Right lobe of liver (tissue), 4 donors: ENCODE results near the gene RNF212.

Experiments used
- CTCF ChIP-seq, 4 donors: fragments of 200-600 bp in 3 of 4; fragments of 450-650 bp in 1 of 4; IDR thresholded peaks; one replicate each; pipeline versions ENCODE4 v1.5.1 to v1.8.0; 2016 to 2022; ENCODE audit warnings: antibody characterized with exemption in 4 of 4, mild to moderate bottlenecking in 2 of 4
- POLR2A ChIP-seq: fragments of 450-650 bp; IDR thresholded peaks from one replicate; pipeline ENCODE4 v1.6.1; 2017; ENCODE audit warnings: antibody characterized with exemption, mild to moderate bottlenecking
- donor health status: DM: no; HTN: no; CAD: no.
- donor health status: DM: no; HTN: no; CAD: no.
- donor health status: DM: no; HTN: yes; CAD: no.

GRCh38 chr4:1045595-1046201, 67.7 kb downstream of the RNF212 start:
- TF ChIP-seq CTCF (IDR thresholded peaks at IDR 0.05) (no peak), POLR2A (no peak)
